HAP-1 (cell line): ENCODE results near the gene DGKG.

Experiments
- DNase-seq, 2 experiments: peaks; one replicate each; pipeline ENCODE4 v3.0.0-alpha.2; 2016 to 2020; ENCODE audit warnings: low spot score in 2 of 2
- H3K27me3 ChIP-seq: fragments of 250-450 bp; sonication (Bioruptor Pico); 2 replicates; pipeline ENCODE4 v1.5.1; 2020; ENCODE audit warnings: low read depth, mild to moderate bottlenecking, moderate library complexity
- H3K36me3 ChIP-seq: fragments of 250-450 bp; sonication (Bioruptor Pico); replicated peaks from 2 replicates; pipeline ENCODE4 v1.5.1; 2020; ENCODE audit warnings: mild to moderate bottlenecking
- H3K4me1 ChIP-seq: fragments of 250-450 bp; sonication (Bioruptor Pico); 2 replicates; pipeline ENCODE4 v1.5.1; 2020; ENCODE audit warnings: mild to moderate bottlenecking
- H3K4me3 ChIP-seq: fragments of 250-450 bp; sonication (Bioruptor Pico); 2 replicates; pipeline ENCODE4 v1.5.1; 2020; ENCODE audit warnings: mild to moderate bottlenecking, moderate library complexity
- H3K9me3 ChIP-seq: fragments of 250-450 bp; sonication (Bioruptor Pico); 2 replicates; pipeline ENCODE4 v1.5.1; 2020; ENCODE audit warnings: mild to moderate bottlenecking, moderate library complexity
- in situ Hi-C: fragments of 300-500 bp; cut with MboI; formaldehyde crosslinking; loops from 3 replicates; pipeline ENCODE4 v1.14.3; 2020; ENCODE audit warnings: low sequenced_read_pairs, inconsistent platforms, mixed read lengths

DGKG gene

DNA sequence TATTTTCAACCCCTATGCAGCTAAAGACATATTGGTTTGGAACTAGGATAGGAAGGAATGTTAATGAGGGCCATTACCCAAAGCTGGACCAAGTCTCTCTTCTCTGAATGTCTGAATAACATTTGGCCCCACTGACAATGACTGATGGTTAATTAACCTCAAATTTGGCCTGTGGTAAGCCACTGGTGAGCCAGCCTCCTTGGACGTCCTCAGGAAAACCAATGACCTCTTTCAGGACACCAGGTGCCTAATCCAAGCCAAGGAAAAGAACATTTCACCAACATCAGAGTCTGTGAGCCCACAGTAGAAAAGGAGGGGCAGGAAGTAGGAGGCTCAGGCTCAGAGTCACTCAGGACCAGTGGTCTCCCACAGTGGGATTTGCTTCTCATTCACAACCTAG lies 196.7 kb downstream of the DGKG start:
- Histone ChIP-seq H3K9me3 (no peaks in the 10 kb centered on the region), H3K36me3 (no peaks in the 10 kb centered on the region), H3K4me3 (no peak overlapping the region), H3K4me1 (no peaks in the 10 kb centered on the region), H3K27me3 (peaks cover 14% of the 10 kb centered on the region)
- DNase-seq: no peak
- in situ Hi-C loops: no loop called here

DNA sequence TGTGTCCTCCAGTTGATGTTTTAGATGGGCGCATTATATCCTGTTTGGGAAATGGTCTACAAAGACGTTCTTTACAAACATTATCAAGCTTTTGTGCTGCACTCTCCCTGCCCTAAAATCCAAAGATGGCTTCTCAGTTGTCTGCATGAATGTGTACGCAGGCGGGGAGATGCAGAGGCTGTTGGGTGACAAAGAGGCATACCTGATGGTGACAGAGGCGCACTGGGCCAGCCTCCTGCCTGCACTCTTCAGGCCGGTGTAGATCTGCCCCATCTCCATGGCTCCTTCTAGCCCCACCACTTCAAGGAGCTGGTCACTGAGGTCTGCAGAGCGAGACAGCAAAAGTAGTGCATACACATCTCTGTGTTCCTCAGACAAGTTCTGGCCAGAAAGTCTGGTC lies 197.3 kb downstream of the DGKG start:
- Histone ChIP-seq H3K4me1 (no peaks in the 10 kb centered on the region), H3K9me3 (no peaks in the 10 kb centered on the region), H3K36me3 (no peaks in the 10 kb centered on the region), H3K27me3 (peaks cover 14% of the 10 kb centered on the region), H3K4me3 (no peak overlapping the region)
- in situ Hi-C loops: no loop called here
- no peak for DNase-seq

DNA sequence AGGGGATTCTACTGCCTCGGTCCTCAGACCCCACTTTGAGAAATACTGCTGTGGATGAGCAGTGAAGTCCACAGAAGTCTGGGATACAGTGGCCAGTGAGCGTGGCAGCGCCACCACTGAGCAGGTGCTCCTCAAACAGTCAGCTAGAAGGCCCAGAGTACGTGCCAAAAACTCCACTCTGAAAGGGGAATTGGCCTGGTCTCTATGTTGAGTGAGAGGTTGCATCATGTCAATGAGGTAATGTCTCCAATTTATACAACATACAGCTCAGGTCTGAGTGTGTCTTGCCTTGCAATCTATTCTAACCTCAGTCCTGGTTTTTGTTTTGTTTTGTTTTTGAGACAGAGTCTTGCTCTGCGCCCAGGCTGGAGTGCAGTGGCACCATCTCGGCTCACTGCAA lies 199.8 kb downstream of the DGKG start:
- no peaks in the 10 kb centered on the region for H3K36me3 ChIP-seq
- H3K27me3 ChIP-seq: peaks cover 9% of the 10 kb centered on the region
- H3K4me1 ChIP-seq: no peaks in the 10 kb centered on the region
- no peak overlapping the region for H3K4me3 ChIP-seq
- DNase-seq: no peak
- H3K9me3 ChIP-seq: no peaks in the 10 kb centered on the region
- in situ Hi-C loops: no loop called here

GRCh38 chr3:186160691-186161243 lies 201.3 kb downstream of the DGKG start:
- no peaks in the 10 kb centered on the region for H3K36me3 ChIP-seq
- in situ Hi-C loops: no loop called here
- DNase-seq: no peak
- no peaks in the 10 kb centered on the region for H3K4me1 ChIP-seq
- peaks cover 6% of the 10 kb centered on the region for H3K27me3 ChIP-seq
- no peak overlapping the region for H3K4me3 ChIP-seq
- no peaks in the 10 kb centered on the region for H3K9me3 ChIP-seq

GRCh38 chr3:186154641-186155040 lies 207.4 kb downstream of the DGKG start:
- in situ Hi-C loops: no loop called here
- Histone ChIP-seq H3K36me3 (no peaks in the 10 kb centered on the region), H3K4me1 (no peaks in the 10 kb centered on the region), H3K4me3 (no peak overlapping the region), H3K9me3 (no peaks in the 10 kb centered on the region), H3K27me3 (peaks cover 32% of the 10 kb centered on the region)
- DNase-seq: no peak

DNA sequence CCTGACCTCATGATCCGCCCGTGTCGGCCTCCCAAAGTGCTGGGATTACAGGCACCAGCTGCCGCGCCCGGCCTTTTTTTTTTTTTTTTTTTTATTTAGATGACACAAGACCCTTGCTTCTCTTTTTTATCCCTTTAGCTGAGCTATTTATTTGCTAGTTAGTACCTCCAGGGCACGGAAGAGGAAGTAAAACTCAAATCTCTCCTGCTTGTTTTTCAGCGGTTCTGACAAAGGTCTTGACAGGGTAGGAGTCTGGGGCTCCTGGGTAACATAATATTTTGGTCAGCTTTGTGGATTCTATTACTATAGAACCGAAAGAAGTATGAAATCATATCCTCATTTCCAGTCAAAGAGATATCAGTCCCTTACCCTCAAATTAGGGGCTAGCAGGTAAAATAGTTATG lies 209.1 kb downstream of the DGKG start:
- in situ Hi-C loops: no loop called here
- Histone ChIP-seq H3K27me3 (peaks cover 28% of the 10 kb centered on the region), H3K36me3 (no peaks in the 10 kb centered on the region), H3K4me1 (no peaks in the 10 kb centered on the region), H3K9me3 (no peaks in the 10 kb centered on the region), H3K4me3 (no peak overlapping the region)
- DNase-seq: no peak

GRCh38 chr3:186152361-186152798 lies 209.7 kb downstream of the DGKG start:
- Histone ChIP-seq H3K4me1 (no peaks in the 10 kb centered on the region), H3K4me3 (no peak overlapping the region), H3K36me3 (no peaks in the 10 kb centered on the region), H3K27me3 (peaks cover 28% of the 10 kb centered on the region), H3K9me3 (no peaks in the 10 kb centered on the region)
- in situ Hi-C loops: no loop called here
- DNase-seq: no peak

DNA sequence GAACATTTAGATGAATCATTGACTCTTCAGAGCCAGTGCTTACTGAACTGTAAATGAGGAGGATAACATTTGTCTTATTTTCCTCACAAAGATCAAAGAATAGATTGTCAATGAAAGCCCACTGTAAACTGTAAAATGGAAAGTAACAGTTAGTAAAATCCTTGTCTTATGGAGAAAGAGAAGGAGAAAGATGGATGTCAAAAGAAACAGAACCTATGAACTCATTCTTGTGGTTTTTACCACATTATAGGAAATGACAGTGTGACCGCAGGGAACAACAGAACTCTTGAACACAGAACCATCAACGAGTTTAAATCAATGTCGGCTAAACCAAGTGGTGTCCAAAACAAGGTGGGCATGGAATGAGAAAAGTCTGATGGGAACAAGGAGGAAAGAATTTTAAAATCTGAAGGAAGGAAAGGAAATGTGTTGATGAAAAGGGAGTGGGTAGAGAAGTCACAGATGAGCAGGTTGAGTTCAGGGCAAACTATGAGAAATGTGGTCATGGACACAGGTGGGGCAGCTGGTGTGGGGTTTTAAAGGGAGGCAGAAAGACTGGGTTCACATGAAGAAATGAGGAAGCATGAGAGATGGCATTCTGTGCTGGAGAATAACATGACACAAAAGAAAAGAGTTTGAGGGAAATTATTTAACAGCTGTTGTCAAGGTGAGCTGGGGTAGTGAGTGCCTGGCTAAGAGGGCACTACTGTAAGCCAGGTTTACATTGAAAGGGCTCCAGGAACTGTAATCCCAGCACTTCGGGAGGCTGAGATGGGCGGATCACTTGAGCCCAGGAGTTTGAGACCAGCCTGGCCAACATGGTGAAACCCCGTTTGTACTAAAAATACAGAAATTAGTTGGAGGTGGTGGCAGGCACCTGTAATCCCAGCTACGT lies 210.7 kb downstream of the DGKG start:
- Histone ChIP-seq H3K4me3 (no peak overlapping the region), H3K9me3 (no peaks in the 10 kb centered on the region), H3K4me1 (no peaks in the 10 kb centered on the region), H3K27me3 (peaks cover 26% of the 10 kb centered on the region), H3K36me3 (no peaks in the 10 kb centered on the region)
- DNase-seq: no peak
- in situ Hi-C loops: no loop called here

DNA sequence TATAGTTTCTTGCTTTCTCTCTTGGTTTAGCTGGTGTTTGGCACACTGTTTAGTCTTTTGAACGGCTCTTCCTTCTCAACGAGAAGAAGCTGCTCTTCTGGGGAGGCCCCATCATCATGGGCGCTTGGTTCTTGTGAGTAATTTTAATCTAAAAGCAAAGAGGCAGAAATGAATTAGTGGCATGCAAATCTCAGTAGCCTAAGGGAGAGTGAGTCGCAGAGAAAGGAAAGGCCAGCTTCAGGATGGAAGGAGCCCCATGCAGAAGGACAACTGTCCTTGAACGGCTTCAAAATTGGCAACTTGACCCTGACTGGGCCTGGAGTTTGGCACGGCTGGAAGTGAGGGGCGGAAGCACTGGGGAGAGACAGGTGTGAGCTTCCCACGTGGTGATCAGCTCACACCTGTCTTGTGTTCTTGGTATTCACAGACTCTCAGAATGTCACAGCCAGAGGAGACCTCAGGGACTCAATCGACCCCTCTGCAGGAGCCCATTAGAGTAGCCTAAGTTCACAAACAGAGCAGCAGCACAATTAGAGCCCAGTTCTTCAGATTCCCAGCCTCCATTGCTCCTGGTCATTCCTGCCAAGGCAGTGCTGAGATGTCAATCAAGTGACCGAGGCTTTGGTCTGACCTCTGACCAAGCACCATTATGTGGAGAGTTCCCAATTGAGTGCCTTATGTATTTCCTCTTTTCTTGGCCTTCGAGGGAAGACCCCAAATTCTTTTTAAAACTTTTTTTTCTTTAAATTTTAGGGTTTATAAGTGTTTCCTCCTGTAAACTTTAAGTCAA lies 211.8 kb downstream of the DGKG start:
- in situ Hi-C loops: no loop called here
- H3K9me3 ChIP-seq: no peaks in the 10 kb centered on the region
- H3K36me3 ChIP-seq: no peaks in the 10 kb centered on the region
- H3K27me3 ChIP-seq: peaks cover 26% of the 10 kb centered on the region
- DNase-seq: no peak
- no peak overlapping the region for H3K4me3 ChIP-seq
- no peaks in the 10 kb centered on the region for H3K4me1 ChIP-seq

DNA sequence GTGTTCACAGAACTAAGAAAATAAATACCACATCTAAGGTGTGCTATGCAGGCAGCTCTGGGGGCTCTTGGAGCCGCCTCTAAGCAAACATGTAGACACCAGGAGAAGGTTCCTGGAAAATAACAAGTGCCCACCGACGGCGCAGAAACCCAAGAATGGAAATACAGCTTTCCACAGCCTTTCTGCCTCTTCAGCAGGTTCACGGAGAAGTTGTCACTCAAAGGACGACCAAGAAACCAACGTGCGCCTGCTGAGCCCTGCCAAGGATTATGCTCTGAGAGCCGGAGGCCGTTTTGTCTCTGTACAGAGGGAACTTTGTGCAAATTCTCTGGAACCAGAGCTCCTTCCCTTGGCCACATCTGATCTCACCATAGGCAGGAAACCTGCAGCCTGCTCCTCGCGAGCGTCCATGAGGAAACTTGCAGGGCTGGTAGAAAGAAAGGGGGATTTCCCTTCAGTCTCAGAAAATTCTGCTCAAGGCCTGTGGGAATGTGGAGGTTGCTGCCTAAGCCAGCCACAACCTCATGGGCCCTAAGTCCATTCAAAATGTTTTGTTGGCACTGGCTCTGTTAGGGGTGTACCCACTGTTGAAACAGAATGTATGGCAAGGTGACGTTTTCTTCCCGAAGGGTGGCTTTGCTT lies 212.6 kb downstream of the DGKG start:
- in situ Hi-C loops: no loop called here
- H3K27me3 ChIP-seq: peaks cover 26% of the 10 kb centered on the region
- H3K4me1 ChIP-seq: no peaks in the 10 kb centered on the region
- no peak for DNase-seq
- H3K36me3 ChIP-seq: no peaks in the 10 kb centered on the region
- H3K4me3 ChIP-seq: no peak overlapping the region
- H3K9me3 ChIP-seq: no peaks in the 10 kb centered on the region

DNA sequence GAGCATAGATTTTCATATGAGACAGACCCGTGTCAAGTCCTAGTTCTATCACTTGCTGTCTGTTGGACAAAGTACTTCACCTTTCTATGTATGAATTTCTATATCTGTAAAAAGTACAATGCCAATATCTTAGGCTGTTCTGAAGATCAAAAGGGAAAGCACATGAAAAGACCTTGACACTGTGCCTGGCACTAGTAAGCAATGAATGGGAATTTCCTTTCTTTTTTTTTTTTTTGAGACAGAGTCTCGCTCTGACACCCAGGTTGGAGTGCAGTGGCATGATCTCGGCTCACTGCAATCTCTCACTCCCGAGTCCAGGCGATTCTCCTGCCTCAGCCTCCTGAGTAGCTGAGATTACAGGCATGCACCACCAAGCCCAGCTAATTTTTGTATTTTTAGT lies 217.8 kb downstream of the DGKG start:
- no peaks in the 10 kb centered on the region for H3K4me1 ChIP-seq
- H3K9me3 ChIP-seq: no peaks in the 10 kb centered on the region
- no peak for DNase-seq
- no peak overlapping the region for H3K4me3 ChIP-seq
- in situ Hi-C loops: no loop called here
- H3K27me3 ChIP-seq: 0 out of 2 replicates have a peak, but pooled peaks cover 2% of the 10 kb centered on the region
- H3K36me3 ChIP-seq: no peaks in the 10 kb centered on the region

GRCh38 chr3:186143250-186143649 lies 218.8 kb downstream of the DGKG start:
- H3K4me1 ChIP-seq: no peaks in the 10 kb centered on the region
- no peaks in the 10 kb centered on the region for H3K36me3 ChIP-seq
- no peaks in the 10 kb centered on the region for H3K9me3 ChIP-seq
- H3K4me3 ChIP-seq: no peak overlapping the region
- in situ Hi-C loops: no loop called here
- 0 out of 2 replicates have a peak, but pooled peaks cover 2% of the 10 kb centered on the region for H3K27me3 ChIP-seq
- no peak for DNase-seq

GRCh38 chr3:186142393-186142932 lies 219.6 kb downstream of the DGKG start:
- no peak for DNase-seq
- in situ Hi-C loops: no loop called here
- Histone ChIP-seq H3K27me3 (0 out of 2 replicates have a peak, but pooled peaks cover 2% of the 10 kb centered on the region), H3K4me3 (no peak overlapping the region), H3K9me3 (no peaks in the 10 kb centered on the region), H3K36me3 (no peaks in the 10 kb centered on the region), H3K4me1 (no peaks in the 10 kb centered on the region)
